Trophoblast cell (in vitro differentiated cells and primary cell): ENCODE data around the gene RNF41.

Experiments used
- DNase-seq, 2 donors: peaks; one replicate each; pipeline ENCODE4 v3.0.0-alpha.2; 2016
- H2AFZ ChIP-seq: 2 replicates; pipeline ENCODE4 v1.6.1; 2013; ENCODE audit warnings: low read length, moderate library complexity, mild to moderate bottlenecking; ENCODE audit not compliant: insufficient read depth, poor library complexity
- H2AK5ac ChIP-seq: 2 replicates; pipeline ENCODE4 v1.6.1; 2013; ENCODE audit warnings: mild to moderate bottlenecking, low read length
- H2BK120ac ChIP-seq: 2 replicates; pipeline ENCODE4 v1.6.1; 2013; ENCODE audit warnings: low read length, mild to moderate bottlenecking, moderate library complexity; ENCODE audit not compliant: insufficient read depth, poor library complexity
- H2BK12ac ChIP-seq: 2 replicates; pipeline ENCODE4 v1.6.1; 2013; ENCODE audit warnings: mild to moderate bottlenecking, low read length, moderate library complexity
- H2BK5ac ChIP-seq: 2 replicates; pipeline ENCODE4 v1.6.1; 2013; ENCODE audit warnings: low read length, low read depth, moderate library complexity, mild to moderate bottlenecking; ENCODE audit not compliant: poor library complexity
- H3K14ac ChIP-seq: 2 replicates; pipeline ENCODE4 v1.6.1; 2013; ENCODE audit warnings: mild to moderate bottlenecking, low read length
- H3K18ac ChIP-seq: 2 replicates; pipeline ENCODE4 v1.6.1; 2013; ENCODE audit warnings: mild to moderate bottlenecking, low read length
- H3K23ac ChIP-seq: 2 replicates; pipeline ENCODE4 v1.6.1; 2013; ENCODE audit warnings: low read length
- H3K27ac ChIP-seq: 2 replicates; pipeline ENCODE4 v1.5.1; 2013; ENCODE audit warnings: low read depth, mild to moderate bottlenecking, inconsistent platforms, low read length, moderate library complexity
- H3K27me3 ChIP-seq: 2 replicates; pipeline ENCODE4 v1.6.1; 2013; ENCODE audit warnings: inconsistent platforms, mild to moderate bottlenecking, low read length, moderate library complexity; ENCODE audit not compliant: insufficient read depth
- H3K36me3 ChIP-seq, 2 experiments: 1 replicate in 1 of 2; 2 replicates in 1 of 2; pipeline ENCODE4 v1.6.1; 2013; ENCODE audit warnings: low read length in 2 of 2, mild to moderate bottlenecking in 2 of 2, moderate library complexity in 1 of 2; ENCODE audit not compliant: insufficient read depth in 2 of 2, control insufficient read depth in 1 of 2
- H3K4ac ChIP-seq: 2 replicates; pipeline ENCODE4 v1.6.1; 2013; ENCODE audit warnings: low read depth, mild to moderate bottlenecking, low read length, moderate library complexity
- H3K4me1 ChIP-seq, 2 experiments: 1 replicate in 1 of 2; 2 replicates in 1 of 2; pipeline ENCODE4 v1.6.1; 2013; ENCODE audit warnings: low read length in 2 of 2, mild to moderate bottlenecking in 2 of 2, moderate library complexity in 1 of 2; ENCODE audit not compliant: insufficient read depth in 2 of 2, control insufficient read depth in 1 of 2
- H3K4me2 ChIP-seq: 2 replicates; pipeline ENCODE4 v1.6.1; 2013; ENCODE audit warnings: inconsistent platforms, mild to moderate bottlenecking, low read length, moderate library complexity
- H3K4me3 ChIP-seq: 2 replicates; pipeline ENCODE4 v1.5.1; 2013; ENCODE audit warnings: mild to moderate bottlenecking, low read depth, low read length, inconsistent platforms
- H3K79me1 ChIP-seq: one replicate; pipeline ENCODE4 v1.6.1; 2013; ENCODE audit warnings: low read length
- H3K79me2 ChIP-seq: 2 replicates; pipeline ENCODE4 v1.6.1; 2013; ENCODE audit warnings: low read length, mild to moderate bottlenecking; ENCODE audit not compliant: control insufficient read depth, insufficient read depth, poor library complexity
- H3K9ac ChIP-seq: 2 replicates; pipeline ENCODE4 v1.6.1; 2013; ENCODE audit warnings: mild to moderate bottlenecking, low read length
- H3K9me3 ChIP-seq: 2 replicates; pipeline ENCODE4 v1.6.1; 2013; ENCODE audit warnings: low read depth, mild to moderate bottlenecking, control low read depth, inconsistent platforms, low read length; ENCODE audit not compliant: insufficient read depth
- H4K12ac ChIP-seq: 2 replicates; pipeline ENCODE4 v1.6.1; 2013; ENCODE audit warnings: low read depth, mild to moderate bottlenecking, low read length, moderate library complexity
- H4K8ac ChIP-seq: 2 replicates; pipeline ENCODE4 v1.6.1; 2013; ENCODE audit warnings: low read depth, mild to moderate bottlenecking, low read length, moderate library complexity
- H4K91ac ChIP-seq: one replicate; pipeline ENCODE4 v1.6.1; 2013; ENCODE audit warnings: low read depth, mild to moderate bottlenecking, low read length, moderate library complexity
- WGBS: extraction: QIAGEN DNeasy Blood & Tissue Kit; methylation state at CpG from one replicate; pipeline ENCODE4 v1.1.7; 2013; ENCODE audit warnings: missing lambda C conversion rate; ENCODE audit not compliant: insufficient read length, insufficient coverage; ENCODE audit errors: extremely low coverage; 5-methylcytosine and 5-hydroxymethylcytosine counted together

The RNF41 gene

DNA sequence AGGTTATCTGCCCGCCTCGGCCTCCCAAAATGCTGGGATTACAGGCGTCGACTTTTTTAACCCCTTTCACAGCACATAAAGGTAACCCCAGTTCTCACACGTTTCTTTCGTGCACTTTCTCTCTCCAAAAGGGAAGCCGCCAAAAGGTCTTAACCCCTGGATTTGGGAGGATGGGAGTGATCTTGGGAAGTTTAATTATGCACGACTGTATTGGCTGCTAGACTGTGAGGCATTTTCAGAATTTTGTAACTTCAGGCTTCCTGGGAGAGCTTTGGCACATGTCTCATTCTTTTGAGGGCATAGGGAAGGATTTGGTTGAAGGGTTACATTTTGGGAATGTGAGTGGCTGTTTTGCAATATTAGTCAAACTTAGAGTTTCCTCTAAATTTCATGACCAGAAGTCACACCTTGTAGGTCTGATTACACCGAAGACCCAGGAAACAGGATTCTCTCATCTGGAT is 31.0 kb downstream of the RNF41 start:
- H3K4ac ChIP-seq, result no peak overlapping the region
- H2AFZ ChIP-seq, result peak overlapping the region; percentile 76
- peak overlapping the region; percentile 63 for H3K4me2 ChIP-seq
- no peaks in the 10 kb centered on the region for H3K27me3 ChIP-seq
- peak in 1 of 2 donors; percentile 34 for DNase-seq
- no CpG with 5 or more reads among the region's 9 CpGs for WGBS
- H3K27ac ChIP-seq, result peak overlapping the region; percentile 16
- no peak overlapping the region for H2BK120ac ChIP-seq
- no peak overlapping the region for H3K23ac ChIP-seq
- H2BK12ac ChIP-seq, result no peak overlapping the region
- no peak overlapping the region for H2BK5ac ChIP-seq
- no peak overlapping the region for H4K12ac ChIP-seq
- no peak overlapping the region for H2AK5ac ChIP-seq
- peaks cover 10% of the 10 kb centered on the region for H3K79me1 ChIP-seq
- no peak overlapping the region for H3K4me3 ChIP-seq
- peak overlapping the region; percentile 40 for H4K8ac ChIP-seq
- H3K14ac ChIP-seq, result no peak overlapping the region
- H3K18ac ChIP-seq, result no peak overlapping the region
- H3K36me3 ChIP-seq, result peaks cover 2 to 3% of the 10 kb centered on the region in 2 experiments
- H3K4me1 ChIP-seq, result peaks cover 0 to 8% of the 10 kb centered on the region in 2 experiments
- no peak overlapping the region for H4K91ac ChIP-seq
- peaks cover 8% of the 10 kb centered on the region for H3K79me2 ChIP-seq
- H3K9me3 ChIP-seq, result no peaks in the 10 kb centered on the region
- H3K9ac ChIP-seq, result no peak overlapping the region

DNA sequence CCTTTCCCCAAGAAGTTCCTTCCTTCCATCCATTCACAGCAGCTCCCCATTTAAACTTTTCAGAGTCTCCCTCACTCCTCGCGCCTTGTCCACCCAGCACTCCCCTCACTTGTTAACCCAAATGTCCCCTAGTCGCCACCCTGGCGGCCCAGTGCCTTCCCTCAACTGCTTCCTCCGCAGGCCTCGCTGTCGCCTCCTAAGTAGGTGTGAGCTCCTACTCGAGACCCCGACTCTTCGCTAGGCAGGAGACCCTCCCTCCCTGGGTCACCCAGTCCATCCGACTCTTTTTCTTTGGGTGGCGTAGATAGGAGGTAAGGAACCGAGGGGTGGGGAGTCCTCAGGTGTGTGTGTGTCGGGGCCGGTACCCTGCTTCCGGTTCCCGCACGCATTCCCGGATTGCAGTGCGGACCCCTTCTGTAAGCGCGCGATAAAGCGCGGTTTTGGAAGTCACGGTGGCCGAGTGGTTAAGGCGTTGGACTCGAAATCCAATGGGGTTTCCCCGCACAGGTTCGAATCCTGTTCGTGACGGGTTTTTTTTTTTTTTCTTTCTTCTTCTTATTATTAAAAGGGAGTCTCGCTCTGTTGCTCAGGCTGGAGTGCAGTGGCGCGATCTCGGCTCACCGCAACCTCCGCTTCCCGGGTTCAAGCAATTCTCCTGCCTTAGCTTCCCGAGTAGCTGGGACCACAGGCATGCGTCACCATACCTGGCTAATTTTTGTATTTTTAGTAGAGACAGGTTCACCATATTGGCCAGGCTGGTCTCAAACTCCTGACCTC is 31.6 kb downstream of the RNF41 start:
- Histone ChIP-seq H3K27me3 (no peaks in the 10 kb centered on the region), H2BK12ac (peak overlapping the region; percentile 69), H4K8ac (peak overlapping the region; percentile 96), H3K79me2 (peaks cover 8% of the 10 kb centered on the region), H3K4me3 (peak overlapping the region; percentile 79), H3K27ac (peak overlapping the region; percentile 68), H3K14ac (peak overlapping the region; percentile 96), H4K12ac (peak overlapping the region; percentile 98), H2BK5ac (peak overlapping the region; percentile 74), H3K9ac (peak overlapping the region; percentile 24), H3K79me1 (peaks cover 10% of the 10 kb centered on the region), H3K36me3 (peaks cover 6 to 7% of the 10 kb centered on the region in 2 experiments), H2BK120ac (peak overlapping the region; percentile 76), H3K23ac (no peak overlapping the region), H3K4me1 (peaks cover 0 to 8% of the 10 kb centered on the region in 2 experiments), H2AFZ (peak overlapping the region; percentile 89), H3K4ac (peak overlapping the region; percentile 77), H4K91ac (peak overlapping the region; percentile 87), H3K9me3 (no peaks in the 10 kb centered on the region), H3K4me2 (peak overlapping the region; percentile 63), H3K18ac (peak overlapping the region; percentile 90), H2AK5ac (peak overlapping the region; percentile 39)
- peak; percentile 71 to 90 for DNase-seq
- no CpG with 5 or more reads among the region's 42 CpGs for WGBS

DNA sequence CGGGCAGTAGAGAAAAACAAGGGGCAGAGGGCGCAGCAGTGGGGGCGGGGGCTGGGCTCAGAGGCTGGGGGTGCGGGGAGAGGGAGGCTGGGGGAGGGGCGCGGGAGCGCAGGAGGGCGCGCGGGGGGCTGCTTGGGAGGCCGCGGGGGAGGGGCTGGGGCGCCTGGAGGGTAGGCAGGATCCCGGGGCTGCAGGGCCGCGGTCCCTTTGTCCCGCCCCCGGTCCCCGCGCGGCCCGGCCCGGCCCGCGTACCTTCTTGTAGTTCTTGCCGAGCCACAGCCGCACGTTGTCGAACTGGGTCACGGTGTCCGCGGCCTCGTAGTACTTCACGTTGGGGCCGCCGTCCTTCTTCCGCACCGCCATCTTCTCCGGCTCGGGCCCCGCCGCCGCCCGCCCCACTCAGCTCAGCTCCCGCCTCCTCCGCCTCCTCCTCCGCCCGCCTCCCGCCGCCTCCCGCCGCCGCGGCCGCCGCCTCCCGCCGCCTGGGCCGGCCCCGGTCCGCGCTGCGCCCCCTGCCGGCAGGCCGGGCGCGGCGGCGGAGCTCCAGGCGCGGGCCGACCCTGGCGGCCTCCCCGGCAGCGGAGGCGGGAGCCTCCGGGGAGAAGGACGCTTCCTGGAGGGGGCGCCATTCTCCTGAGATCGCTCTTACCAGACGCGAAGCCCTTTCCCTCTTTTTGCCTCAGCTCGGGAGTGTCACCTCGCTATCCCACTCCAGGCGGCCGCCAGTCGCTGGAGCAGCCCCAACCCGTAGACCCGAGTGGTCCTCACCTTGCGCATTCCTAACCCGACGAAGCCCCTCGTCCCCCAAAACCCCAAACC is 32.4 kb downstream of the RNF41 start, which contains the start of gene SMARCC2:
TSS of gene SMARCC2 (minus strand) at position 385 of the 819 bp plus-strand sequence. CDS start at position 363, 22 bp downstream.
- H4K8ac ChIP-seq, result peak within 1 kb of the TSS; percentile 96
- peaks cover 10 to 13% of the 10 kb centered on the region in 2 experiments for H3K36me3 ChIP-seq
- H3K18ac ChIP-seq, result peak within 1 kb of the TSS; percentile 98
- peak within 1 kb of the TSS; percentile 77 for H2BK120ac ChIP-seq
- H2BK12ac ChIP-seq, result peak within 1 kb of the TSS; percentile 69
- H3K14ac ChIP-seq, result peak within 1 kb of the TSS; percentile 96
- peak within 1 kb of the TSS; percentile 74 for H3K9ac ChIP-seq
- peaks cover 10% of the 10 kb centered on the region for H3K79me1 ChIP-seq
- peak within 1 kb of the TSS; percentile 92 for H2AFZ ChIP-seq
- peak within 1 kb of the TSS; percentile 68 for H3K27ac ChIP-seq
- peak within 1 kb of the TSS; percentile 85 for H2AK5ac ChIP-seq
- H3K4ac ChIP-seq, result peak within 1 kb of the TSS; percentile 97
- peak within 1 kb of the TSS; percentile 98 for H4K12ac ChIP-seq
- H4K91ac ChIP-seq, result peak within 1 kb of the TSS; percentile 87
- peaks cover 0 to 8% of the 10 kb centered on the region in 2 experiments for H3K4me1 ChIP-seq
- no peak within 1 kb of the TSS for H3K23ac ChIP-seq
- no CpG with 5 or more reads among the region's 93 CpGs for whole genome bisulfite sequencing
- peak within 1 kb of the TSS; percentile 87 for H3K4me3 ChIP-seq
- H2BK5ac ChIP-seq, result peak within 1 kb of the TSS; percentile 93
- no peaks in the 10 kb centered on the region for H3K9me3 ChIP-seq
- peak within 1 kb of the TSS; percentile 79 for H3K4me2 ChIP-seq
- peaks cover 8% of the 10 kb centered on the region for H3K79me2 ChIP-seq
- DNase-seq, result peak; percentile 94 to 98
- no peaks in the 10 kb centered on the region for H3K27me3 ChIP-seq

DNA sequence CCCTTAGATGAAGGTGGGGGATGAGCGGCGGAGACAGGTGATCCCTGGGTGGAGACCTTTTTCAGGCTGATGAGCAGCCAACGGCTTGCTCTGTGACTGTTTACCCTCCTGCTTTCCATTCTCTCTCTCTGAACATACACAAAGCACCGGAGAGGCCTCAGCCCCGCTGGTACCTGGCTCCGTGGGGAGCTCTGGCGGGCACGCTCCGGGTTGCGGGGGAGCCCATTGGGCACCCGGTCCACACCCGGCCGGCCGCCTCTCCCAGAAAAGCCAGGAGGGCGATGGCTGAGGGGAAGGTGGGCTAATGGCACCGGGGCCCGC is 33.0 kb downstream of the RNF41 start:
- H3K23ac ChIP-seq, result no peak overlapping the region
- H2BK5ac ChIP-seq, result peak overlapping the region; percentile 61
- H4K8ac ChIP-seq, result peak overlapping the region; percentile 78
- peak overlapping the region; percentile 71 for H2AFZ ChIP-seq
- no peaks in the 10 kb centered on the region for H3K27me3 ChIP-seq
- H3K4ac ChIP-seq, result peak overlapping the region; percentile 9
- peak overlapping the region; percentile 77 for H2BK120ac ChIP-seq
- peaks cover 8% of the 10 kb centered on the region for H3K79me2 ChIP-seq
- H3K18ac ChIP-seq, result peak overlapping the region; percentile 90
- peaks cover 10% of the 10 kb centered on the region for H3K79me1 ChIP-seq
- no CpG with 5 or more reads among the region's 17 CpGs for WGBS
- H3K9ac ChIP-seq, result peak overlapping the region; percentile 49
- no peak overlapping the region for H2BK12ac ChIP-seq
- no peak for DNase-seq
- peak overlapping the region; percentile 87 for H3K4me3 ChIP-seq
- H2AK5ac ChIP-seq, result peak overlapping the region; percentile 81
- peak overlapping the region; percentile 84 for H3K14ac ChIP-seq
- peak overlapping the region; percentile 86 for H4K12ac ChIP-seq
- H3K27ac ChIP-seq, result no peak overlapping the region
- peaks cover 0 to 8% of the 10 kb centered on the region in 2 experiments for H3K4me1 ChIP-seq
- H3K36me3 ChIP-seq, result peaks cover 10 to 17% of the 10 kb centered on the region in 2 experiments
- H3K4me2 ChIP-seq, result peak overlapping the region; percentile 79
- no peaks in the 10 kb centered on the region for H3K9me3 ChIP-seq
- H4K91ac ChIP-seq, result peak overlapping the region; percentile 83
